ENCODE data around the gene MVB12B.

MVB12B gene

DNA sequence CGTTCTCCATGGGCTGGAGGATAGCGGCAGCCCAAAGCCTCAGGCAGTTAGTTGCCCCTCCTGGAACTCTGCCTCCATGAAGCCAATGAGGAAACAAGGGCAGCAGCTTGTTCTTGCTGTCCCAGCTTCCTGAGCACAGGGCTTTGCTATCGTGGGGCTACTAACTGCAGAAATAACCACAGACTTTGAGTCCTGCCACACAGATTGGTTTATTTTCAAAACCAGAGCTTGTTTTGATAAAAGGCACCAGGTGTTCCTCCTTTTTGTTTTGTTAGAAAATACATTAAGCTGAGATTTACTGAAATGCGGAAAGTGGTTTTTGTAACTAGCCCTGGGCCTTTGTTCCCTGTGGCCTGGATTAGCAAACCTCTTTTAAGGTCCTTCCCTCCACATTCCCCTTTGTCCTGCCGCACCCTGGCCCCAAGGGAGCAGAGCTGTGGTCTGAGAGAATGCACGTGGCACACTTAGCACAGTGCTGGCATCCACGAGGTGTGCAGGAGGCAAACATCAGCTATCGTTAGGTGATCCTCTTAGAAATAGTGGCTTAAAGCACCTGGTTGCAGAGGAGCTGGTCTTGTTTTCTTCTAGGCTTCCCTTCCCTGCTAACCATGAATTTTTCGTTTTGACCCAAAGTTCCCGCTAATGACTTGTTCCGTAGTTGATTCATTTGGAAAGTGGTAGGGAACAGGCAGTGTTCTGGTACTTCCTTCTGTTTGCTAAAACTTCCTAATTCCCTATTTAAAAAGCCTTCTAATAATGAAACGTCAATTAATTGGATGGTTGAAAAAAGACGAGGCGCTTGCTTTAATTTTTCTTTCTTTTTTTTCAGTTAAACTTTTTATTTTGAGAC lies 21.5 kb downstream of the MVB12B start:
- H3K27ac ChIP-seq: no peak overlapping the region
- no peak for TF ChIP-seq CTCF (IDR thresholded peaks at IDR 0.05)
- intact Hi-C loops (cut with DNase I; ENCODE audit: low total_unique reads): no loop called here

DNA sequence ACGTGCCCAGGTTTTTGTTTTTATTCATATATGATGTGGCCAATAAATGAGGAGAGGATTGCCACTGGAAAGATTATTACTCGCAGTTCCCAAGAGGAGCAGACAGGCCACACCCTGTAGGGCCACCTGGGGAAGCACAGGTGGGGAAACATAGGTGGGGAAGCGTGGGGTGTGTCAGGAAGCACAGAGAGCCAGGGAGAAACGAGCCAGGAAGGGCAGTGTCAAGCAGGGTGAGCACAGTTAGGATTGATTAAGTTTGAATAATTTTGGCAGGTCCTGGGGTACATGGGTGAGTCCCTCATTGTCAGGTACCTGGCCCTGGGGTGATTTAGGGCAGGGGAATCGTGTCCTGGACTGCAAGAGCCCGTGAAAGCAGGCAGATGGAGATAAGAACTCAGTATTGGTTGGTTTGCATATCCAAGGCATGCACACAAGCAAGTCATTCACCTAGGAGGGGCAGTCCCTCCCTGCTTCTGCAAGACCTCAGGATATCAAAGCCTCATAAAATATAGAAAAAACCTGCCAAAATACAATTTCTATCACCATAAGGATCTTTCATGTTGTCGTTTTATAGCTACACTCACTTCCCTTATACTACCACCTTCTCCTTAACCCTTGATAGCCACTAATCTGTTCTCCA lies 22.4 kb downstream of the MVB12B start:
- Histone ChIP-seq H3K27me3 (no peaks in the 10 kb centered on the region), H3K36me3 (peaks cover 0 to 13% (median 12%) of the 10 kb centered on the region in 3 donors), H3K9me3 (peaks cover 0 to 9% (median 5%) of the 10 kb centered on the region in 3 donors), H3K4me3 (no peak overlapping the region), H3K27ac (no peak overlapping the region), H3K4me1 (peaks cover 0 to 8% (median 0%) of the 10 kb centered on the region in 4 donors)
- no peak for TF ChIP-seq CTCF (IDR thresholded peaks at IDR 0.05)
- intact Hi-C loops (cut with DNase I; ENCODE audit: low total_unique reads): no loop called here
- no peak for DNase-seq

More for the DNA sequence above, 21.5 kb downstream of the MVB12B start:
- Histone ChIP-seq H3K9me3 (peaks cover 0 to 9% (median 5%) of the 10 kb centered on the region in 3 donors), H3K27me3 (no peaks in the 10 kb centered on the region), H3K4me3 (no peak overlapping the region), H3K36me3 (peaks cover 0 to 17% (median 12%) of the 10 kb centered on the region in 3 donors), H3K4me1 (peaks cover 0 to 8% (median 0%) of the 10 kb centered on the region in 4 donors)
- DNase-seq: no peak

- DNase-seq: no peak
- Histone ChIP-seq H3K27ac (no peak overlapping the region), H3K9me3 (peaks cover 0 to 9% (median 5%) of the 10 kb centered on the region in 3 donors), H3K4me1 (no peaks in the 10 kb centered on the region), H3K27me3 (no peaks in the 10 kb centered on the region), H3K4me3 (no peak overlapping the region), H3K36me3 (peaks cover 0 to 4% (median 0%) of the 10 kb centered on the region in 3 donors)
- TF ChIP-seq CTCF (IDR thresholded peaks at IDR 0.05): no peak
- intact Hi-C loops (cut with DNase I; ENCODE audit: low total_unique reads): no loop called here
Observed at GRCh38 chr9:126354887-126355770, 28.5 kb downstream of the MVB12B start.

DNA sequence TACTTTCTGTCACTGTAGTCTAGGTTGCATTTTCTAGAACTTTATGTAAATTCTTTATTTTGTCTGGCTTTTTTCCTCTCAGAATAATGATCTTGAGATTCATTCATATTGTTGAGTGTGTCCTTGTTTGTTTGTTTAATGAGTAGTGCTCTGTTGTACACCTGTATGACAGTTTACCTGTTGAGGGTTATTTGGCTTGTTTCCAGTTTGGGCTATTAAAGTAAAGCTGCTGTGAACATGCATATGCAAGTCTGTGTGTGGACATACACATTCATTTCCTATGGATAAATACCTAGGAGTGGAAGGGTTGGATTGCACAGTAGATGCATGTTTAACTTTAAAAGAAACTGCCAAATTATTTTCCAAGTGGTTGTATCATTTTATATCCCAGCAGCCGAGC lies 30.4 kb downstream of the MVB12B start:
- no peak for TF ChIP-seq CTCF (IDR thresholded peaks at IDR 0.05)

DNA sequence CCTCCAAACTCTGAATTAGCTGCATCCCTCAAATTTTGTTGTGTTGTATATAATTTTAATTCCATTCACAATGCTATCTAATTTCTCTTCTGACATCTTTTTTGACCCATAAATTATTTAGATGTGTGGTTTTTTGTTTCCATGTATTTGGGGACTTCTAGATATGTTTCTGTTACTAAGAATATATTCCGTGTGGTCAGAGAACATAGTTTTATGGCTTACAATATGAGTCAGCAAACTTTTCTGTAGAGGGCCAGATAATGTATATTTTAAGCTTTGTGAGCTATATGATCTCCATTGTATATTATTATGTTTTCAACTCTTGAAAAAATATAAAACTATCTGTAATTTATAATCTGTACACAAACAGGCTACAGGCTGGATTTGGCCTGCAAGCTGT lies 33.4 kb downstream of the MVB12B start:
- Histone ChIP-seq H3K27ac (no peak overlapping the region), H3K9me3 (peaks cover 4 to 7% (median 6%) of the 10 kb centered on the region in 3 donors), H3K4me3 (no peak overlapping the region), H3K36me3 (peaks cover 0 to 11% (median 0%) of the 10 kb centered on the region in 3 donors), H3K27me3 (no peaks in the 10 kb centered on the region), H3K4me1 (no peaks in the 10 kb centered on the region)
- intact Hi-C loops (cut with DNase I; ENCODE audit: low total_unique reads): no loop called here
- no peak for DNase-seq
- no peak for TF ChIP-seq CTCF (IDR thresholded peaks at IDR 0.05)

More for the DNA sequence above, 30.4 kb downstream of the MVB12B start:
- intact Hi-C loops (cut with DNase I; ENCODE audit: low total_unique reads): no loop called here
- H3K4me1 ChIP-seq: no peaks in the 10 kb centered on the region
- H3K9me3 ChIP-seq: peaks cover 0 to 7% (median 4%) of the 10 kb centered on the region in 3 donors
- no peak for DNase-seq
- H3K27ac ChIP-seq: no peak overlapping the region
- H3K4me3 ChIP-seq: no peak overlapping the region
- no peaks in the 10 kb centered on the region for H3K36me3 ChIP-seq
- H3K27me3 ChIP-seq: no peaks in the 10 kb centered on the region
